CD14-positive monocyte (primary cell): ENCODE data around the gene GTPBP8. TPM values are rescaled to one million over a fixed set of nuclear protein-coding genes. Genes with fewer than 3 reads are reported as not detected.
A peak's percentile ranks its signal among the peaks of the same experiment; 100 is the strongest.

Experiments
- DNase-seq, 3 donors: peaks; one replicate each; pipeline ENCODE4 v3.0.0-alpha.2; 2011 to 2022
- H2AFZ ChIP-seq: 2 replicates; pipeline ENCODE4 v1.6.0; 2012; ENCODE audit warnings: mild to moderate bottlenecking, low read depth, low read length, inconsistent platforms; ENCODE audit not compliant: insufficient read depth, poor library complexity, severe bottlenecking
- H3K27ac ChIP-seq, 2 donors: 1 replicate in 1 of 2; 2 replicates in 1 of 2; pipeline ENCODE4 v1.5.1; 2012 to 2013; ENCODE audit warnings: low read length in 2 of 2, control low read depth in 1 of 2, inconsistent platforms in 1 of 2, low read depth in 1 of 2, mild to moderate bottlenecking in 1 of 2
- H3K27me3 ChIP-seq, 2 donors: one replicate each; pipeline versions ENCODE4 v1.6.0 to v1.6.1; 2011 to 2013; ENCODE audit warnings: low read length in 2 of 2; ENCODE audit not compliant: control insufficient read depth in 2 of 2, insufficient read depth in 2 of 2
- H3K36me3 ChIP-seq, 2 donors: replicated peaks in 1 of 2; 1 replicate in 1 of 2; 2 replicates in 1 of 2; pipeline versions ENCODE4 v1.5.1 to v1.6.1; 2012 to 2013; ENCODE audit warnings: low read length in 2 of 2, control low read depth in 1 of 2, inconsistent platforms in 1 of 2, mild to moderate bottlenecking in 1 of 2; ENCODE audit not compliant: insufficient read depth in 2 of 2, control insufficient read depth in 1 of 2
- H3K4me1 ChIP-seq, 2 donors: 1 replicate in 1 of 2; 2 replicates in 1 of 2; pipeline versions ENCODE4 v1.5.1 to v1.6.1; 2012 to 2013; ENCODE audit warnings: low read length in 2 of 2, control low read depth in 1 of 2, inconsistent platforms in 1 of 2, mild to moderate bottlenecking in 1 of 2, moderate library complexity in 1 of 2; ENCODE audit not compliant: insufficient read depth in 2 of 2, control insufficient read depth in 1 of 2
- H3K4me2 ChIP-seq: replicated peaks from 2 replicates; pipeline ENCODE3; 2012; ENCODE audit warnings: low read length, moderate library complexity, mild to moderate bottlenecking; ENCODE audit not compliant: poor library complexity, severe bottlenecking; ENCODE audit errors: extremely low read depth
- H3K4me3 ChIP-seq, 3 experiments: fragments of 200-600 bp in 1 of 3; sonication (generic) in 1 of 3; replicated peaks in 1 of 3; 1 replicate in 2 of 3; 2 replicates in 1 of 3; pipeline ENCODE4 v1.5.1; 2011 to 2013; ENCODE audit warnings: low read length in 3 of 3, mild to moderate bottlenecking in 3 of 3, control low read depth in 2 of 3, low read depth in 2 of 3, inconsistent platforms in 1 of 3, moderate library complexity in 1 of 3
- H3K79me2 ChIP-seq: 2 replicates; pipeline ENCODE4 v1.6.0; 2012; ENCODE audit warnings: mild to moderate bottlenecking, control low read depth, inconsistent platforms, low read length, moderate library complexity; ENCODE audit not compliant: insufficient read depth
- H3K9ac ChIP-seq: 2 replicates; pipeline ENCODE4 v1.6.0; 2017; ENCODE audit warnings: low read length, mild to moderate bottlenecking; ENCODE audit not compliant: insufficient read depth, poor library complexity, severe bottlenecking
- H3K9me3 ChIP-seq, 2 donors: replicated peaks in 1 of 2; 1 replicate in 1 of 2; 2 replicates in 1 of 2; pipeline versions ENCODE4 v1.5.1 to v1.6.1; 2012 to 2013; ENCODE audit warnings: low read length in 2 of 2, control low read depth in 1 of 2; ENCODE audit not compliant: control insufficient read depth in 1 of 2, insufficient read depth in 1 of 2
- H4K20me1 ChIP-seq: 2 replicates; pipeline ENCODE4 v1.6.0; 2012; ENCODE audit warnings: mild to moderate bottlenecking, low read length, control low read depth, moderate library complexity; ENCODE audit not compliant: insufficient read depth
- H3K27ac Mint-ChIP-seq, 7 donors: one replicate each; pipeline ENCODE4 v1.8.0; 2020; ENCODE audit warnings: mild to moderate bottlenecking in 7 of 7, mixed read lengths in 7 of 7, moderate library complexity in 6 of 7, inconsistent platforms in 2 of 7
- H3K27me3 Mint-ChIP-seq, 3 donors: one replicate each; pipeline ENCODE4 v1.8.0; 2021 to 2022; ENCODE audit warnings: low read depth in 3 of 3, mild to moderate bottlenecking in 3 of 3, mixed read lengths in 3 of 3, moderate library complexity in 3 of 3, inconsistent platforms in 1 of 3
- H3K36me3 Mint-ChIP-seq, 2 donors: one replicate each; pipeline ENCODE4 v1.8.0; 2020; ENCODE audit warnings: mixed read lengths in 2 of 2, inconsistent platforms in 1 of 2, mild to moderate bottlenecking in 1 of 2
- H3K4me1 Mint-ChIP-seq: one replicate; pipeline ENCODE4 v1.8.0; 2020; ENCODE audit warnings: mild to moderate bottlenecking, mixed read lengths
- H3K4me3 Mint-ChIP-seq, 2 donors: one replicate each; pipeline ENCODE4 v1.8.0; 2020; ENCODE audit warnings: mild to moderate bottlenecking in 2 of 2, mixed read lengths in 2 of 2, moderate library complexity in 1 of 2
- H3K9me3 Mint-ChIP-seq, 7 donors: one replicate each; pipeline ENCODE4 v1.8.0; 2020 to 2022; ENCODE audit warnings: mixed read lengths in 7 of 7, mild to moderate bottlenecking in 6 of 7, moderate library complexity in 6 of 7, inconsistent platforms in 2 of 7
- WGBS: methylation state at CpG from one replicate; pipeline ENCODE4 v1.1.5; 2013; ENCODE audit warnings: missing lambda C conversion rate; ENCODE audit not compliant: insufficient coverage; 5-methylcytosine and 5-hydroxymethylcytosine counted together
- intact Hi-C, 2 donors: fragments of 100-400 bp; cut with micrococcal nuclease; formaldehyde crosslinking; loops; one replicate each; pipeline versions ENCODE4 v1.15.0 to v1.15.1; 2023
- polyA plus RNA-seq, 3 donors: library from polyadenylated mRNA; depleted of rRNA in 1 of 3; unstranded in 2 of 3; stranded (reverse) in 1 of 3; fragments of 300-500 nt in 2 of 3; fragments of >200 nt in 1 of 3; fragmentation: Illumina TruSeq in 2 of 3; gene quantifications; 1 replicate in 2 of 3; 2 replicates in 1 of 3; pipeline ENCODE4 v1.2.3, GENCODE V29; 2012 to 2021
- TF ChIP-seq, protein P1 (sequence below): fragments of 200-600 bp; IDR thresholded peaks from one replicate; pipeline ENCODE4 v1.8.0; 2022; ENCODE audit warnings: antibody characterized with exemption, mild to moderate bottlenecking

GTPBP8 gene
- polyA plus RNA-seq, 3 donors, result 6.0 to 10.8 (median 9.8) TPM

DNA sequence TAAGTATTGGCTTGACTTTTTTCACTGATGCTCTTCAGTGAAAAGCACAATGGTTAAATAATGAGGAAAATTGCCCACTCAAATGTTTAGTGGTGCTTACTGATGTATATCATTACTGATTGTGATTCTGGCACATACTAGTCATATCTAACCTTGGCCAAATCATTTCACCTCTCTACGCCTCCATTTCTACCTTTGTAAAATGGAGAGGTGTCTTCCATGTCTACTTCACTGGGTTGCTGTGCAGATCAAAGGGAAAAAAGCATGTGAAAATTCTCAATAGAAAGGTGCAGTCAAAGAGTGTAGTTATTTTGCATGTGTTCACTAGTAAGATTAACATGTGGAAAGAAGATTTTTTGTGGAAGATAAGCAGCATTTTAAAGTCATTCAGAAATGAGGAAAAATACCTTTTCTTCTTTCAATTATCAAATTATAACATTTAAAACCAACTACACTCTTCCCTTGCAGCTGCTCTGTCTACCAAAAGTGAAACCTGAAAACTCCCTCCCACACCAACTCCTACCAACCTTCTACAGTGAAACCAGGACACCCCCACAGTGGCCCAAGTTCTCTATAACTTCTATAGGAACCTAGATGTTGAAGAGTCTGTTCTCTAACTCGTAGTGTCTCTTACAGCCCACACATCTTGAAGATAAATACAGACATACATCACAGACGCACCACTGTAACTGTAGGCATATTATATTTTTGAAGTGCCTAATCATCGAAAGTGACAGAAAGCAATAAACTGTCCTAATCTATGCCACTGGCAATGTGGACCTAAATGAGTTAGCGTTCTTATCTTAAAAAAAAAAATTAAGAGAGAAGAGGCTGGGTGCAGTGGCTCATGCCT, 17.2 kb upstream of the GTPBP8 start:
- Histone ChIP-seq H3K79me2 (no peaks in the 10 kb centered on the region), H3K4me3 (peak overlapping the region in 1 of 3 experiments; percentile 55), H3K9me3 (no peaks in the 10 kb centered on the region), H3K27me3 (no peaks in the 10 kb centered on the region), H3K9ac (no peak overlapping the region), H3K4me1 (peaks cover 53 to 61% of the 10 kb centered on the region in 2 donors), H3K4me2 (peak overlapping the region; percentile 56), H2AFZ (peak overlapping the region; percentile 60), H4K20me1 (no peaks in the 10 kb centered on the region), H3K27ac (peak overlapping the region; percentile 24 to 70), H3K36me3 (no peaks in the 10 kb centered on the region)
- Mint-ChIP-seq H3K27ac (peak overlapping the region in 5 of 7 donors; percentile 4 to 89 (median 83)), H3K4me3 (peak overlapping the region; percentile 57 to 80), H3K27me3 (peaks cover 0 to 2% (median 2%) of the 10 kb centered on the region in 3 donors), H3K36me3 (no peaks in the 10 kb centered on the region), H3K4me1 (peaks cover 78% of the 10 kb centered on the region), H3K9me3 (no peaks in the 10 kb centered on the region)
- no peak for DNase-seq
- WGBS, result no CpG with 5 or more reads among the region's 5 CpGs
- TF ChIP-seq, protein P1, sequence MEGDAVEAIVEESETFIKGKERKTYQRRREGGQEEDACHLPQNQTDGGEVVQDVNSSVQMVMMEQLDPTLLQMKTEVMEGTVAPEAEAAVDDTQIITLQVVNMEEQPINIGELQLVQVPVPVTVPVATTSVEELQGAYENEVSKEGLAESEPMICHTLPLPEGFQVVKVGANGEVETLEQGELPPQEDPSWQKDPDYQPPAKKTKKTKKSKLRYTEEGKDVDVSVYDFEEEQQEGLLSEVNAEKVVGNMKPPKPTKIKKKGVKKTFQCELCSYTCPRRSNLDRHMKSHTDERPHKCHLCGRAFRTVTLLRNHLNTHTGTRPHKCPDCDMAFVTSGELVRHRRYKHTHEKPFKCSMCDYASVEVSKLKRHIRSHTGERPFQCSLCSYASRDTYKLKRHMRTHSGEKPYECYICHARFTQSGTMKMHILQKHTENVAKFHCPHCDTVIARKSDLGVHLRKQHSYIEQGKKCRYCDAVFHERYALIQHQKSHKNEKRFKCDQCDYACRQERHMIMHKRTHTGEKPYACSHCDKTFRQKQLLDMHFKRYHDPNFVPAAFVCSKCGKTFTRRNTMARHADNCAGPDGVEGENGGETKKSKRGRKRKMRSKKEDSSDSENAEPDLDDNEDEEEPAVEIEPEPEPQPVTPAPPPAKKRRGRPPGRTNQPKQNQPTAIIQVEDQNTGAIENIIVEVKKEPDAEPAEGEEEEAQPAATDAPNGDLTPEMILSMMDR, result no peak
- intact Hi-C loops, result no loop called here

- Mint-ChIP-seq H3K36me3 (no peaks in the 10 kb centered on the region), H3K4me1 (peaks cover 73% of the 10 kb centered on the region), H3K4me3 (peak overlapping the region; percentile 57 to 80), H3K9me3 (no peaks in the 10 kb centered on the region), H3K27ac (peak overlapping the region in 5 of 7 donors; percentile 53 to 89 (median 83)), H3K27me3 (peaks cover 0 to 2% (median 2%) of the 10 kb centered on the region in 3 donors)
- peak overlapping the region; percentile 56 for H3K4me2 ChIP-seq
- 100% methylated on average over 1 of the region's 2 CpGs for WGBS
- H3K36me3 ChIP-seq, result no peaks in the 10 kb centered on the region
- intact Hi-C loops, result no loop called here
- H3K27ac ChIP-seq, result peak overlapping the region; percentile 24 to 70
- peak overlapping the region; percentile 7 for H3K9ac ChIP-seq
- no peaks in the 10 kb centered on the region for H3K27me3 ChIP-seq
- H3K4me3 ChIP-seq, result peak overlapping the region in 2 of 3 experiments; percentile 24 to 55
- no peaks in the 10 kb centered on the region for H3K9me3 ChIP-seq
- peak overlapping the region; percentile 60 for H2AFZ ChIP-seq
- DNase-seq, result no peak
- peaks cover 51 to 58% of the 10 kb centered on the region in 2 donors for H3K4me1 ChIP-seq
- TF ChIP-seq, protein P1, result no peak
- H3K79me2 ChIP-seq, result no peaks in the 10 kb centered on the region
- H4K20me1 ChIP-seq, result no peaks in the 10 kb centered on the region
Measured at GRCh38 chr3:112974178-112974517, 16.6 kb upstream of the GTPBP8 start.
